Measurements from ENCODE around the gene FRMPD4. TPM values are rescaled to one million over a fixed set of nuclear protein-coding genes. Genes with fewer than 3 reads are reported as not detected.

FRMPD4 gene
- total and polyA plus RNA-seq, 2 of the 13 experiments (the other 11 are each of a cell fraction or from before 2014, with no cell fraction given), result not detected

GRCh38 chrX:12488771-12489170 lies 350.5 kb downstream of the FRMPD4 start:
- DNase-seq (ENCODE audit: low spot score), result no peak
- no peaks in the 10 kb centered on the region for H3K27me3 ChIP-seq (ENCODE audit: control insufficient read depth in 1 of 2, insufficient read depth in 2 of 2, low read length in 2 of 2)
- H3K4me3 ChIP-seq (replicated peaks in 1 of 3; ENCODE audit: insufficient read depth in 1 of 3, low read depth in 2 of 3, low read length in 3 of 3), result no peak overlapping the region
- no peak for ATAC-seq
- in situ Hi-C loops (cut with HindIII; ENCODE audit: extremely low pct_ligation_motif_present, low pct_unique_long_range_greater_than_20kb) (no loop called here), intact Hi-C loops (cut with micrococcal nuclease; ENCODE audit: unreplicated experiment) (no loop called here)
- ChIA-PET POLR2A (no interaction called here), CTCF (ENCODE audit: low intra/inter-chr PET ratio, low total read pairs) (no interaction called here)
- BruUV-seq (replicated peaks), result no TSS peak
- H3K36me3 ChIP-seq (replicated peaks in 1 of 2; ENCODE audit: control insufficient read depth in 1 of 2, insufficient read depth in 2 of 2, low read length in 2 of 2), result no peaks in the 10 kb centered on the region
- H4K20me1 ChIP-seq (ENCODE audit: insufficient read depth, low read length), result no peaks in the 10 kb centered on the region
- no peaks in the 10 kb centered on the region for H3K9me3 ChIP-seq (ENCODE audit: low read length)
- FAIRE-seq, result no peak
- TF ChIP-seq DNMT3B (CRISPR knock-in tag; conservative IDR thresholded peaks at IDR 0.05) (no peak), CREB3 (CRISPR knock-in tag; IDR thresholded peaks at IDR 0.05) (no peak), KLF16 (CRISPR knock-in tag; IDR thresholded peaks at IDR 0.05) (no peak), ZNF761 (CRISPR knock-in tag; conservative IDR thresholded peaks at IDR 0.05) (no peak), PBX3 (CRISPR knock-in tag; IDR thresholded peaks at IDR 0.05; ENCODE audit: borderline replicate concordance) (no peak), ZBTB40 (IDR thresholded peaks at IDR 0.05) (no peak), ZBTB40 (CRISPR knock-in tag; IDR thresholded peaks at IDR 0.05) (no peak), ZNF543 (CRISPR knock-in tag; IDR thresholded peaks at IDR 0.05) (no peak)
- H3K9ac ChIP-seq (ENCODE audit: insufficient read depth, low read depth, low read length), result no peak overlapping the region
- H2AFZ ChIP-seq (ENCODE audit: low read length), result no peak overlapping the region
- no peaks in the 10 kb centered on the region for H3K4me1 ChIP-seq (ENCODE audit: insufficient read depth, low read length)
- H3K4me2 ChIP-seq (ENCODE audit: low read depth, low read length), result no peak overlapping the region
- no peaks in the 10 kb centered on the region for H3K79me2 ChIP-seq (ENCODE audit: insufficient read depth, low read length)
- no peak overlapping the region for H3K27ac ChIP-seq (ENCODE audit: extremely low read length, insufficient read depth, low read length)
- 0% methylated on average over 2 of the region's 2 CpGs for WGBS (ENCODE audit: low lambda C conversion rate)

Measured in HepG2 (cell line).